C4-2B (cell line): ENCODE measurements around the gene STAC3.

Experiments
- H3K27ac ChIP-seq: fragments of 450-650 bp; 2 replicates; pipeline ENCODE4 v1.5.1; 2017
- CTCF ChIP-seq: fragments of 450-650 bp; conservative IDR thresholded peaks from 2 replicates; pipeline ENCODE4 v1.5.1; 2017; ENCODE audit warnings: mild to moderate bottlenecking
- ZFX ChIP-seq: fragments of 450-650 bp; IDR thresholded peaks from 2 replicates; pipeline ENCODE4 v1.6.1; 2017

The STAC3 gene

GRCh38 chr12:57233357-57234232 lies 17.4 kb downstream of the STAC3 start:
- no peak overlapping the region for H3K27ac ChIP-seq

GRCh38 chr12:57232156-57232756 lies 18.7 kb downstream of the STAC3 start:
- no peak overlapping the region for H3K27ac ChIP-seq
- TF ChIP-seq ZFX, result no peak
- no peak for TF ChIP-seq CTCF

More at GRCh38 chr12:57233357-57234232, 17.4 kb downstream of the STAC3 start:
- no peak for TF ChIP-seq CTCF
- no peak for TF ChIP-seq ZFX

- peak overlapping the region; percentile 89 for H3K27ac ChIP-seq
Measured at GRCh38 chr12:57231276-57232021, 19.5 kb downstream of the STAC3 start.

GRCh38 chr12:57230381-57231155 lies 20.4 kb downstream of the STAC3 start:
- H3K27ac ChIP-seq, result peak overlapping the region; percentile 89
- TF ChIP-seq CTCF (no peak), ZFX (no peak)

More at GRCh38 chr12:57231276-57232021, 19.5 kb downstream of the STAC3 start:
- no peak for TF ChIP-seq CTCF
- TF ChIP-seq ZFX, result no peak

GRCh38 chr12:57229634-57230380 lies 21.2 kb downstream of the STAC3 start, which contains the start of gene SHMT2:
Gene SHMT2 (plus strand): TSS chr12:57229711. CDS start chr12:57229779, 68 bp downstream.
- H3K27ac ChIP-seq, result peak within 1 kb of the TSS; percentile 89
- TF ChIP-seq CTCF, result no peak
- peak; percentile 76; the same call in 1 of the 2 replicates for TF ChIP-seq ZFX

GRCh38 chr12:57229046-57229633 lies 21.8 kb downstream of the STAC3 start:
- peak overlapping the region; percentile 89 for H3K27ac ChIP-seq

More at GRCh38 chr12:57229046-57229633, 21.8 kb downstream of the STAC3 start:
- TF ChIP-seq ZFX (no peak), CTCF (no peak)
